ENCODE data around the gene DEAF1.

Gene DEAF1

GRCh38 chr11:733072-733471 is 38.0 kb upstream of the DEAF1 start:
- H3K79me2 ChIP-seq (ENCODE audit: insufficient read depth, low read depth) = no peaks in the 10 kb centered on the region
- no peak overlapping the region for H2AFZ ChIP-seq (ENCODE audit: low read depth)
- TF ChIP-seq, protein P1, sequence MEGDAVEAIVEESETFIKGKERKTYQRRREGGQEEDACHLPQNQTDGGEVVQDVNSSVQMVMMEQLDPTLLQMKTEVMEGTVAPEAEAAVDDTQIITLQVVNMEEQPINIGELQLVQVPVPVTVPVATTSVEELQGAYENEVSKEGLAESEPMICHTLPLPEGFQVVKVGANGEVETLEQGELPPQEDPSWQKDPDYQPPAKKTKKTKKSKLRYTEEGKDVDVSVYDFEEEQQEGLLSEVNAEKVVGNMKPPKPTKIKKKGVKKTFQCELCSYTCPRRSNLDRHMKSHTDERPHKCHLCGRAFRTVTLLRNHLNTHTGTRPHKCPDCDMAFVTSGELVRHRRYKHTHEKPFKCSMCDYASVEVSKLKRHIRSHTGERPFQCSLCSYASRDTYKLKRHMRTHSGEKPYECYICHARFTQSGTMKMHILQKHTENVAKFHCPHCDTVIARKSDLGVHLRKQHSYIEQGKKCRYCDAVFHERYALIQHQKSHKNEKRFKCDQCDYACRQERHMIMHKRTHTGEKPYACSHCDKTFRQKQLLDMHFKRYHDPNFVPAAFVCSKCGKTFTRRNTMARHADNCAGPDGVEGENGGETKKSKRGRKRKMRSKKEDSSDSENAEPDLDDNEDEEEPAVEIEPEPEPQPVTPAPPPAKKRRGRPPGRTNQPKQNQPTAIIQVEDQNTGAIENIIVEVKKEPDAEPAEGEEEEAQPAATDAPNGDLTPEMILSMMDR (conservative IDR thresholded peaks at IDR 0.05; ENCODE audit: low read depth, low read length) = no peak
- no peak overlapping the region for H3K9ac ChIP-seq
- no peak overlapping the region for H3K4me3 ChIP-seq (IDR thresholded peaks at IDR 0.05; ENCODE audit: insufficient read depth, low read depth, low read length)
- H3K27me3 ChIP-seq (ENCODE audit: insufficient read depth, low read depth) = peaks cover 33% of the 10 kb centered on the region
- no peaks in the 10 kb centered on the region for H3K36me3 ChIP-seq (ENCODE audit: insufficient read depth)
- no peaks in the 10 kb centered on the region for H4K20me1 ChIP-seq (ENCODE audit: insufficient read depth)
- H3K4me2 ChIP-seq = no peak overlapping the region
- peaks cover 4% of the 10 kb centered on the region for H3K4me1 ChIP-seq (ENCODE audit: low read depth, poor library complexity, severe bottlenecking)
- H3K27ac ChIP-seq = no peak overlapping the region

GRCh38 chr11:729492-730074 is 34.6 kb upstream of the DEAF1 start:
- Histone ChIP-seq H3K27ac (no peak overlapping the region), H3K4me1 (ENCODE audit: low read depth, poor library complexity, severe bottlenecking) (peaks cover 35% of the 10 kb centered on the region), H3K9ac (no peak overlapping the region), H3K4me3 (IDR thresholded peaks at IDR 0.05; ENCODE audit: insufficient read depth, low read depth, low read length) (no peak overlapping the region), H2AFZ (ENCODE audit: low read depth) (no peak overlapping the region), H3K4me2 (no peak overlapping the region), H3K79me2 (ENCODE audit: insufficient read depth, low read depth) (no peaks in the 10 kb centered on the region), H4K20me1 (ENCODE audit: insufficient read depth) (no peaks in the 10 kb centered on the region), H3K27me3 (ENCODE audit: insufficient read depth, low read depth) (peaks cover 21% of the 10 kb centered on the region; the same call in 1 of the 2 replicates), H3K36me3 (ENCODE audit: insufficient read depth) (no peaks in the 10 kb centered on the region)
- TF ChIP-seq, protein P1 (conservative IDR thresholded peaks at IDR 0.05; ENCODE audit: low read depth, low read length) = no peak

GRCh38 chr11:728901-729491 is 34.0 kb upstream of the DEAF1 start:
- TF ChIP-seq, protein P1 (conservative IDR thresholded peaks at IDR 0.05; ENCODE audit: low read depth, low read length) = no peak
- Histone ChIP-seq H3K4me3 (IDR thresholded peaks at IDR 0.05; ENCODE audit: insufficient read depth, low read depth, low read length) (no peak overlapping the region), H3K27ac (no peak overlapping the region), H3K36me3 (ENCODE audit: insufficient read depth) (no peaks in the 10 kb centered on the region), H2AFZ (ENCODE audit: low read depth) (no peak overlapping the region), H3K4me2 (no peak overlapping the region), H3K27me3 (ENCODE audit: insufficient read depth, low read depth) (peaks cover 16% of the 10 kb centered on the region; the same call in 1 of the 2 replicates), H3K9ac (no peak overlapping the region), H3K4me1 (ENCODE audit: low read depth, poor library complexity, severe bottlenecking) (peaks cover 40% of the 10 kb centered on the region), H3K79me2 (ENCODE audit: insufficient read depth, low read depth) (no peaks in the 10 kb centered on the region), H4K20me1 (ENCODE audit: insufficient read depth) (no peaks in the 10 kb centered on the region)

GRCh38 chr11:727859-728748 is 33.1 kb upstream of the DEAF1 start:
- H3K27ac ChIP-seq = no peak overlapping the region
- H3K36me3 ChIP-seq (ENCODE audit: insufficient read depth) = no peaks in the 10 kb centered on the region
- H3K27me3 ChIP-seq (ENCODE audit: insufficient read depth, low read depth) = peaks cover 9% of the 10 kb centered on the region; the same call in 1 of the 2 replicates
- H3K79me2 ChIP-seq (ENCODE audit: insufficient read depth, low read depth) = no peaks in the 10 kb centered on the region
- TF ChIP-seq, protein P1 (conservative IDR thresholded peaks at IDR 0.05; ENCODE audit: low read depth, low read length) = peak; percentile 83
- H3K4me3 ChIP-seq (IDR thresholded peaks at IDR 0.05; ENCODE audit: insufficient read depth, low read depth, low read length) = no peak overlapping the region
- no peak overlapping the region; the same call in 1 of the 2 replicates for H3K4me2 ChIP-seq
- no peak overlapping the region for H3K9ac ChIP-seq
- peaks cover 49% of the 10 kb centered on the region for H3K4me1 ChIP-seq (ENCODE audit: low read depth, poor library complexity, severe bottlenecking)
- H2AFZ ChIP-seq (ENCODE audit: low read depth) = no peak overlapping the region
- H4K20me1 ChIP-seq (ENCODE audit: insufficient read depth) = no peaks in the 10 kb centered on the region

Measured in KMS-11 (cell line).